Activated CD4-positive, alpha-beta T cell treated with anti-CD3 and anti-CD28 coated beads for 48 hours (primary cell): ENCODE results near the gene COL5A1.

ENCODE experiments used
- DNase-seq: peaks from one replicate; pipeline ENCODE4 v3.0.0-alpha.2; 2020

The COL5A1 gene

GRCh38 chr9:134752471-134753168, 111.0 kb downstream of the COL5A1 start:
- no peak for DNase-seq

GRCh38 chr9:134753191-134753590, 111.6 kb downstream of the COL5A1 start:
- no peak for DNase-seq

- DNase-seq, result no peak
These were observed 113.8 kb downstream of the COL5A1 start for GRCh38 chr9:134755221-134755907.

GRCh38 chr9:134756098-134756497, 114.5 kb downstream of the COL5A1 start:
- no peak for DNase-seq

GRCh38 chr9:134757216-134757975, 115.8 kb downstream of the COL5A1 start:
- no peak for DNase-seq

GRCh38 chr9:134758949-134759607, 117.5 kb downstream of the COL5A1 start:
- DNase-seq, result no peak

- no peak for DNase-seq
These were observed 118.3 kb downstream of the COL5A1 start for GRCh38 chr9:134759913-134760312.

GRCh38 chr9:134760750-134761420, 119.3 kb downstream of the COL5A1 start:
- DNase-seq, result no peak

GRCh38 chr9:134764473-134765269, 123.1 kb downstream of the COL5A1 start:
- DNase-seq, result no peak

- DNase-seq, result no peak
These were observed 124.2 kb downstream of the COL5A1 start for GRCh38 chr9:134765785-134766184.

- no peak for DNase-seq
These were observed 125.0 kb downstream of the COL5A1 start for GRCh38 chr9:134766587-134766986.

GRCh38 chr9:134768332-134768708, 126.7 kb downstream of the COL5A1 start:
- no peak for DNase-seq

GRCh38 chr9:134768709-134769351, 127.2 kb downstream of the COL5A1 start:
- no peak for DNase-seq

- DNase-seq, result no peak
These were observed 129.7 kb downstream of the COL5A1 start for GRCh38 chr9:134770972-134771971.

GRCh38 chr9:134772331-134772730, 130.7 kb downstream of the COL5A1 start:
- DNase-seq, result no peak

GRCh38 chr9:134773842-134774241, 132.2 kb downstream of the COL5A1 start:
- no peak for DNase-seq

GRCh38 chr9:134774410-134774809, 132.8 kb downstream of the COL5A1 start:
- DNase-seq, result no peak

GRCh38 chr9:134775081-134775951, 133.7 kb downstream of the COL5A1 start:
- no peak for DNase-seq
